ENCODE results near the gene NOL8. TPM values are rescaled to one million over a fixed set of nuclear protein-coding genes. Genes with fewer than 3 reads are reported as not detected.

NOL8 gene
- total and polyA plus RNA-seq, 4 donors, result 5.3 to 21.2 (median 12.8) TPM

DNA sequence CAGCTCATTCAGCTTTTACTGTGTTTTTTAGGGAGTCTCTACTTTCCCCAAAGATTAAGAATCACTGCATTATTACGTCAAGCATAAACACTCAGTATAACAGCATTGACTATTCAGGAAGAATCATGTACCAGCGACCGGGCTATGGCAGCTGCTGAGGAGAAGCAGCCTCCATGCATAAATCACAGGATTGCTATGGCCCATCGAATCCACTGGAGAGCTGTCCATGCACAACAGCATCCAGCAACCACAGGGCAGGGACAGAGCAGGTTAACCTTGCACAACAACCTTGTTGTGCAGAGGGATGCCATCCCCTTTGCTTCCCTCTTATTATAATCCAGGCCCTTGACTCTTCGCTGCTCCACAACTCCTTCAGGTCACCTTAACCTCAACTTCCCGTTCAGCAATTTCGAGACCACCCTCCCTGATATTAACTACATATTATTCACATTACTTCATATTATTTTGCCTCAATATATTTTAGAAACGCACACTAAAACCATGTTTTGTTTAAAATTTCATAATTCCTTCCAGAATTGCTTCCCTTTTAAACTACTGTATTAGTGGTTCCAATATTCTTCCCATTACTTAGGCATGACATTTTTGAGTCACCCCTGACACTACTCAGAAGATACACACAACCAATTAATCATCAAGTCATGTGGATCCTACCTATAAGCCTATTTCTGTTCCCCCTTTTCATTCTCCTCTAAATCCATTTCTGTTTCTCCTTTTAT lies 32.6 kb downstream of the NOL8 start:
- 70% methylated on average over 8 of the region's 8 CpGs for WGBS
- Histone ChIP-seq H3K9me3 (ENCODE audit: control insufficient read depth in 4 of 4, low read length in 3 of 4) (no peaks in the 10 kb centered on the region), H3K9ac (ENCODE audit: low read depth in 1 of 2, low read length in 2 of 2) (peak overlapping the region in 1 of 2 donors; percentile 83), H3K4me1 (ENCODE audit: control insufficient read depth in 4 of 4, insufficient read depth in 4 of 4, low read length in 3 of 4) (peaks cover 10 to 22% (median 15%) of the 10 kb centered on the region in 4 donors), H3K27ac (ENCODE audit: low read depth in 1 of 2, low read length in 2 of 2) (peak overlapping the region in 1 of 2 donors; percentile 9), H3K27me3 (ENCODE audit: control insufficient read depth in 4 of 4, insufficient read depth in 4 of 4, low read length in 3 of 4) (no peaks in the 10 kb centered on the region), H3K36me3 (ENCODE audit: control insufficient read depth in 4 of 4, insufficient read depth in 3 of 4, low read depth in 1 of 4, low read length in 3 of 4) (peaks cover 0 to 9% (median 6%) of the 10 kb centered on the region in 4 donors), H3K4me3 (ENCODE audit: low read depth in 1 of 3, low read length in 3 of 3) (peak overlapping the region; percentile 64 to 89 (median 88))
- no peak for TF ChIP-seq TAF1 (conservative IDR thresholded peaks at IDR 0.05)
- no peak for DNase-seq (ENCODE audit: low spot score)

- no peak for DNase-seq (ENCODE audit: low spot score)
- no peak for TF ChIP-seq RAD21 (IDR thresholded peaks at IDR 0.05)
- TF ChIP-seq RXRA (IDR thresholded peaks at IDR 0.05), result no peak
- Histone ChIP-seq H3K9me3 (ENCODE audit: control insufficient read depth in 4 of 4, low read length in 3 of 4) (no peaks in the 10 kb centered on the region), H3K4me3 (ENCODE audit: low read depth in 1 of 3, low read length in 3 of 3) (no peak overlapping the region), H3K27ac (ENCODE audit: low read depth in 1 of 2, low read length in 2 of 2) (no peak overlapping the region), H3K9ac (ENCODE audit: low read depth in 1 of 2, low read length in 2 of 2) (no peak overlapping the region), H3K4me1 (ENCODE audit: control insufficient read depth in 4 of 4, insufficient read depth in 4 of 4, low read length in 3 of 4) (peaks cover 10 to 22% (median 15%) of the 10 kb centered on the region in 4 donors), H3K36me3 (ENCODE audit: control insufficient read depth in 4 of 4, insufficient read depth in 3 of 4, low read depth in 1 of 4, low read length in 3 of 4) (peaks cover 0 to 13% (median 4%) of the 10 kb centered on the region in 4 donors), H3K27me3 (ENCODE audit: control insufficient read depth in 4 of 4, insufficient read depth in 4 of 4, low read length in 3 of 4) (no peaks in the 10 kb centered on the region)
- WGBS, result 87% methylated on average over 2 of the region's 2 CpGs
Measured at GRCh38 chr9:92291577-92291976, 33.6 kb downstream of the NOL8 start.

GRCh38 chr9:92290785-92291429 lies 34.2 kb downstream of the NOL8 start:
- H3K4me1 ChIP-seq (ENCODE audit: control insufficient read depth in 4 of 4, insufficient read depth in 4 of 4, low read length in 3 of 4), result peaks cover 10 to 22% (median 15%) of the 10 kb centered on the region in 4 donors
- no peaks in the 10 kb centered on the region for H3K27me3 ChIP-seq (ENCODE audit: control insufficient read depth in 4 of 4, insufficient read depth in 4 of 4, low read length in 3 of 4)
- H3K9ac ChIP-seq (ENCODE audit: low read depth in 1 of 2, low read length in 2 of 2), result no peak overlapping the region
- DNase-seq (ENCODE audit: low spot score), result no peak
- peaks cover 0 to 13% (median 5%) of the 10 kb centered on the region in 4 donors for H3K36me3 ChIP-seq (ENCODE audit: control insufficient read depth in 4 of 4, insufficient read depth in 3 of 4, low read depth in 1 of 4, low read length in 3 of 4)
- TF ChIP-seq REST (IDR thresholded peaks at IDR 0.05) (no peak), ATF3 (IDR thresholded peaks at IDR 0.05) (no peak), SP1 (IDR thresholded peaks at IDR 0.05) (no peak), JUND (IDR thresholded peaks at IDR 0.05) (no peak), HNF4A (conservative IDR thresholded peaks at IDR 0.05) (no peak), FOXA2 (IDR thresholded peaks at IDR 0.05) (no peak), GABPA (IDR thresholded peaks at IDR 0.05 in 1 of 2, conservative IDR thresholded peaks at IDR 0.05 in 1 of 2) (no peak), TAF1 (conservative IDR thresholded peaks at IDR 0.05) (no peak)
- H3K9me3 ChIP-seq (ENCODE audit: control insufficient read depth in 4 of 4, low read length in 3 of 4), result no peaks in the 10 kb centered on the region
- no peak overlapping the region for H3K4me3 ChIP-seq (ENCODE audit: low read depth in 1 of 3, low read length in 3 of 3)
- WGBS, result 88% methylated on average over 1 of the region's 1 CpG
- no peak overlapping the region for H3K27ac ChIP-seq (ENCODE audit: low read depth in 1 of 2, low read length in 2 of 2)

Measured in liver (tissue), 9 donors.